Fibroblast of villous mesenchyme (primary cell): ENCODE measurements around the gene ADAMTSL1. TPM values are rescaled to one million over a fixed set of nuclear protein-coding genes. Genes with fewer than 3 reads are reported as not detected.
A peak's percentile ranks its signal among the peaks of the same experiment; 100 is the strongest.

Experiments
- DNase-seq: peaks from one replicate; pipeline ENCODE4 v3.0.0-alpha.2; 2010; ENCODE audit warnings: low read depth
- H3K4me3 ChIP-seq: 2 replicates; pipeline ENCODE4 v1.5.1; 2011; ENCODE audit warnings: low read depth, mild to moderate bottlenecking, low read length
- total RNA-seq: library from RNA; depleted of rRNA; stranded (reverse); fragments of >200 nt; gene quantifications from 2 replicates; pipeline ENCODE4 v1.2.3, GENCODE V29; 2012
- TF ChIP-seq, protein P1 (sequence below): IDR thresholded peaks from 2 replicates; pipeline ENCODE4 v1.5.1; 2012; ENCODE audit warnings: low read depth, mild to moderate bottlenecking, low read length; ENCODE audit not compliant: insufficient read depth

Gene ADAMTSL1
- total RNA-seq, 1 donor: 3.0 TPM

DNA sequence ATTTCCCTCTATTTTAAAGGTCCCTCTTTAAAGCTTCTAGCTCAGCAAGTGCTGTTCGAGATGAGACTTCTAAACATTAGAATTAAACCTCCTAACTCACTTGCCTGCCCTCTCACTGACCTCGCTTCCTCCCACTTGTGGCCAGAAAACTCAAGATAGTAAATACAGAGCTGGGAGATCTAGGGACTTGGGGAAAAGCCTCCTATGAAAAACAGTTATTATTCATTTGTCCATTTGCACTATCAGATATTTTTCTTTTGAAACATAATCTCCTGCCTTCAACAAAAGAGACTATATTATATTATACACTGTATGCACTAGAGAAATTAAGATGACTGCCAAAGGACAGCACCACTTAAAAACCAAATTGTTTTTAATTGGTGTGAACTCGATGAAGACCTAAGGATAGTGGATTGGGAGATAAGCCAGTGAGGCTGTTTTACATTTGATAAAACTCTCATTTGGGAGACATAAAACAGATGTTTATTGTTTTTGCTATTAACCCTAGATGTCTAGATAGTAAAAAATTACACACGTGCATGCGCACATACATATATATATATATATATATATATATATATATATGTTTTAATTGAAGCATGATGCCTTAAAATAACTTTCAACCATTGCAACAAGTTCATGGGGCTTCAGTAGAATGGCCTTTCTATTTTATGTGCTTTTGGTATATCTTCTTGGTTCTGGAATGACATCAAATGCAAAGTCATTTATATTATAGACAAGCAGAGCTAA is 229.4 kb downstream of the ADAMTSL1 start:
- TF ChIP-seq, protein P1, sequence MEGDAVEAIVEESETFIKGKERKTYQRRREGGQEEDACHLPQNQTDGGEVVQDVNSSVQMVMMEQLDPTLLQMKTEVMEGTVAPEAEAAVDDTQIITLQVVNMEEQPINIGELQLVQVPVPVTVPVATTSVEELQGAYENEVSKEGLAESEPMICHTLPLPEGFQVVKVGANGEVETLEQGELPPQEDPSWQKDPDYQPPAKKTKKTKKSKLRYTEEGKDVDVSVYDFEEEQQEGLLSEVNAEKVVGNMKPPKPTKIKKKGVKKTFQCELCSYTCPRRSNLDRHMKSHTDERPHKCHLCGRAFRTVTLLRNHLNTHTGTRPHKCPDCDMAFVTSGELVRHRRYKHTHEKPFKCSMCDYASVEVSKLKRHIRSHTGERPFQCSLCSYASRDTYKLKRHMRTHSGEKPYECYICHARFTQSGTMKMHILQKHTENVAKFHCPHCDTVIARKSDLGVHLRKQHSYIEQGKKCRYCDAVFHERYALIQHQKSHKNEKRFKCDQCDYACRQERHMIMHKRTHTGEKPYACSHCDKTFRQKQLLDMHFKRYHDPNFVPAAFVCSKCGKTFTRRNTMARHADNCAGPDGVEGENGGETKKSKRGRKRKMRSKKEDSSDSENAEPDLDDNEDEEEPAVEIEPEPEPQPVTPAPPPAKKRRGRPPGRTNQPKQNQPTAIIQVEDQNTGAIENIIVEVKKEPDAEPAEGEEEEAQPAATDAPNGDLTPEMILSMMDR: no peak
- peak; percentile 25 for DNase-seq
- H3K4me3 ChIP-seq: no peak overlapping the region

DNA sequence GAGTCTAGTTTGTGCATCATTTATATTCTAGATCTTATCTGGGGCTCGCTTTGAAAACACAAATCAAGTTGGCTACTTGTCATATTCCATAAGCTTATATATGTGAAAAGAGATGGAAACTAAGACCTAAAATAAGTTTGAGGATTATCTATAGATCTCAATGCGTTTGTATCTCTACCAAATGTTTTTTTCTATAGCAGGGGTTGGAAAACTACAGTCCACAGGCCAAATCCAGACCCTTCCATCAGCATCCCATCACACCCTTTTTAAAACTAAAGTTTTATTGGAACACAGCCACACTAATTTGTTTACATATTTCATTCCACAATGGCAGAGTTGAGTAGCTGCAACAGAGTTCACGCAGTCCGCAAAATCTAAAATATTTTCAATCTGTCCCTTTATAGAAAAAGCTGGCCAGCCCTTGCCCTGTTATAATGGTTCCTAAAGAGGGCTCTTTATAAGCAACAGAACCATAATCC is 230.0 kb downstream of the ADAMTSL1 start:
- no peak overlapping the region for H3K4me3 ChIP-seq
- TF ChIP-seq, protein P1: no peak
- no peak for DNase-seq

DNA sequence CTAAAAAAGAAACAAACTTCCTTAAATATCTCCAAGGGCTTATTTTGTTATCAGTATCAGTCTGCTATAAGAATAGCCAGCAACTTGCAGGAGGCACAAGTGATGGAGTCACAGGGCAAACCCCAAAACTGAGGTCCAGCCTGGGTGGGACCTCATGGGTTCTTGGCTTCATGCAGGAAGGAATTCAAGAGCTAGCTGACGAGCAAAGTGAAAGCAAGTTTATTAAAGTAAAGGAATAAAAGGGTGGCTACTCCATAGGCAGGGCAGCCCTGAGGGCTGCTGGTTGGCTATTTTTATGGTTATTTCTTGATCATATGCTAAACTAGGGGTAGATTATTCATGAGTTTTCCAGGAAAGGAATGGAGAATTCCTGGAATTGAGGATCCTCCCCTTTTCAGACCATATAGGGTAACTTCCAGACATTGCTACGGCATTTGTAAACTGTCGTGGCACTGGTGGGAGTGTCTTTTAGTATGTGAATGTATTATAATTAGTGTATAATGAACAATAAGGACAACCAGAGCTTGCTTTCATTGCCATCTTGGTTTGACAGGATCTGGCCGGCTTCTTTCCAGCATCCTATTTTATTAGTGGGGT is 231.9 kb downstream of the ADAMTSL1 start:
- TF ChIP-seq, protein P1: no peak
- DNase-seq: no peak
- H3K4me3 ChIP-seq: no peak overlapping the region

DNA sequence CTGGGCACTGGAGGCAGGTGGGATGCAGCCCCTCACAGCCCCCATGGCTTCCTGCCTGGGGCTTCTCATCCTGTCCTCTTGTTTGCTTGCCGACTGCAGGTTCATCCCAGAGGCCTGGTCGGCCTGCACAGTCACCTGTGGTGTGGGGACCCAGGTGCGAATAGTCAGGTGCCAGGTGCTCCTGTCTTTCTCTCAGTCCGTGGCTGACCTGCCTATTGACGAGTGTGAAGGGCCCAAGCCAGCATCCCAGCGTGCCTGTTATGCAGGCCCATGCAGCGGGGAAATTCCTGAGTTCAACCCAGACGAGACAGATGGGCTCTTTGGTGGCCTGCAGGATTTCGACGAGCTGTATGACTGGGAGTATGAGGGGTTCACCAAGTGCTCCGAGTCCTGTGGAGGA is 232.7 kb downstream of the ADAMTSL1 start:
- TF ChIP-seq, protein P1: no peak
- no peak for DNase-seq
- H3K4me3 ChIP-seq: no peak overlapping the region

DNA sequence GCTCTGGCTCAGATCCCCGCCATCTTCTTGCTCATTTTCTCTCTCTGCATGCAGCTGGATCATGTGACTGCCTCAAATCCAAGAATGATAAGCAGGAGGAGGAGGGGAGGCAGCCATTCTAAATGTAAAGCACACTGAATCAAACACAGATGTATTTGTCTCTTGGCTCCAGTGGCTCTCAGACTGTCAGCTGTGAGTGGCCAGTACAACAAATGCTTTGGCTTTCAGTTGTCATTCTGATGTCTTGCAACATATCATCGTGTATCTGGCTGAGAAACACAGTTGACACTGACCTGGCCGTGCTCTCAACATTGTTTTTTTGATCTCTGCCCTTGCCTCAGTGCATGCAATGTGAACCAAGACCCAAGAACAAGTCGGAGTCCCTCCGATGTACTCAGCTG is 233.1 kb downstream of the ADAMTSL1 start:
- TF ChIP-seq, protein P1: no peak
- H3K4me3 ChIP-seq: no peak overlapping the region
- DNase-seq: peak; percentile 27

DNA sequence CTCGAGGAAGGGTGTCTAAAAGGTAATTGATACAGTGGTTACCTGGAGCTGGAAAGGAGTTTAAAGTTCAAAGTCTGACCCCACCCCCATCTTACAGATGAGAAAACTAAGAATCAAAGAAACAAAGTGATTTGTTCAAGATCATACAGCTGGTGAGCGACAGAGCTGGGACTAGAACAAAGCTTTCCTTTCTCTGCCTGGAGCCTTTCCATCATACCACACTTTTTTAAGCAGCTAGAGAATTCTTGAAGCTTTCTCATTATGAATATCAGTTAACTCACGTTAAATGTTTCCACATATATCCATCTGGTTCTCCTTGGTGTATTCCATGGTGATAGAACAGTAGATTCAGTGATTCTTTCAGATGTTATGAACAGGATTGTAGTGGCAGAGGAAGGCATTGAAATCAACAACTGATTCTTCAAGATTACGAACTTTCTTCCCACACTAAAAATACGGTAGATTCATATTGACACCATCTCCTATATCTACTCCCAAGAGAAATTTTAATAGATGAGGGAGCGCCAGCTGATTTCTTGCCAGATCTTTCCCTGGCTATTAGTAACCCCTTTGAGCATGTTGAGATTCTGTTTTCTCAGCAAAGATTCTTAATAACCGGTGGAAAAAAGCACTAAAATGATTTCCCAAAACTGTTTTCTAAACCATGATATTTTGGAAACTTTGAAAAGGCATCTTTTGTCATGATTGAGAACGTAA is 233.7 kb downstream of the ADAMTSL1 start:
- DNase-seq: no peak
- no peak overlapping the region for H3K4me3 ChIP-seq
- TF ChIP-seq, protein P1: no peak
